ENCODE data around the gene CYB5D1. TPM values are rescaled to one million over a fixed set of nuclear protein-coding genes. Genes with fewer than 3 reads are reported as not detected.

Gene CYB5D1
- total and polyA plus RNA-seq, 2 of the 8 experiments (the other 6 are each of a cell fraction or from before 2014, with no cell fraction given) = 11.0 to 18.0 TPM

GRCh38 chr17:7816926-7817642, 40.7 kb upstream of the CYB5D1 start:
- H4K91ac ChIP-seq (replicated peaks; ENCODE audit: insufficient read length, low read length) = no peak overlapping the region
- H4K8ac ChIP-seq (ENCODE audit: extremely low read depth, insufficient read depth, low read length) = no peak overlapping the region
- H3K23ac ChIP-seq (ENCODE audit: insufficient read length) = no peak overlapping the region
- POLR2A ChIA-PET (ENCODE audit: partially characterized antibody) = interaction anchor here (1.3 kb wide), 1 partner anchor 53 kb away, joined by 3 read pairs; no protein-coding TSS in a partner anchor
- no peak overlapping the region for H2AFZ ChIP-seq (ENCODE audit: low read length)
- no peaks in the 10 kb centered on the region for H3K36me3 ChIP-seq (ENCODE audit: control insufficient read depth in 2 of 4, insufficient read depth in 4 of 4, low read length in 3 of 4)
- CTCF ChIA-PET (ENCODE audit: partially characterized antibody) = interaction anchor here (0.7 to 2.2 kb wide), 11 partner anchors 8 to 224 kb away, joined by 3 to 9 read pairs (median 4); no protein-coding TSS in a partner anchor
- H3K27ac ChIP-seq (ENCODE audit: low read depth, low read length) = no peak overlapping the region
- no peaks in the 10 kb centered on the region for H3K79me1 ChIP-seq (ENCODE audit: low read depth, low read length)
- H3K4ac ChIP-seq (replicated peaks; ENCODE audit: insufficient read length, low read depth, low read length) = no peak overlapping the region
- H3K9me3 ChIP-seq (ENCODE audit: insufficient read depth in 2 of 2, low read depth in 1 of 2, low read length in 1 of 2) = no peaks in the 10 kb centered on the region
- no peak overlapping the region for H3K14ac ChIP-seq (ENCODE audit: insufficient read length)
- FAIRE-seq = no peak
- H2BK15ac ChIP-seq (ENCODE audit: low read length) = no peak overlapping the region
- no peak overlapping the region for H2BK120ac ChIP-seq (replicated peaks; ENCODE audit: low read depth, low read length)
- H3K79me2 ChIP-seq (ENCODE audit: control insufficient read depth in 1 of 2, insufficient read depth in 2 of 2, low read length in 2 of 2) = no peaks in the 10 kb centered on the region
- no peak overlapping the region for H2BK5ac ChIP-seq (ENCODE audit: low read depth, low read length)
- no peak overlapping the region for H3K9ac ChIP-seq (replicated peaks in 1 of 4; ENCODE audit: extremely low read depth in 1 of 4, low read depth in 3 of 4, low read length in 3 of 4)
- no peak overlapping the region for H2AK5ac ChIP-seq (ENCODE audit: low read depth, low read length)
- H3K4me1 ChIP-seq (replicated peaks in 1 of 4; ENCODE audit: control insufficient read depth in 3 of 4, insufficient read depth in 4 of 4, low read length in 3 of 4) = no peaks in the 10 kb centered on the region; a peak in 1 of 7 replicates
- no peak overlapping the region for H3K4me3 ChIP-seq (ENCODE audit: extremely low read depth in 1 of 4, insufficient read depth in 2 of 4, low read depth in 3 of 4, low read length in 4 of 4)
- no peak for DNase-seq (ENCODE audit: low read depth in 1 of 2, low spot score in 2 of 2)
- no peak overlapping the region for H3K18ac ChIP-seq (ENCODE audit: extremely low read depth, low read length)
- no peak overlapping the region for H4K5ac ChIP-seq (ENCODE audit: insufficient read length, low read depth, low read length)
- H2BK12ac ChIP-seq (ENCODE audit: low read depth, low read length) = no peak overlapping the region
- no peaks in the 10 kb centered on the region for H3K23me2 ChIP-seq (ENCODE audit: low read depth, low read length)
- 89% methylated on average over 8 of the region's 10 CpGs; no CpG with 5 or more reads in 1 of the 2 experiments for WGBS, 2 experiments (ENCODE audit: extremely low coverage in 1 of 2, insufficient coverage in 1 of 2, insufficient read length in 1 of 2, insufficient replicate concordance in 2 of 2, low coverage in 1 of 2, low lambda C conversion rate in 2 of 2, missing lambda C conversion rate in 1 of 2)
- no peaks in the 10 kb centered on the region for H4K20me1 ChIP-seq (replicated peaks in 1 of 2; ENCODE audit: control insufficient read depth in 1 of 2, insufficient read depth in 2 of 2, low read length in 2 of 2)
- H3K4me2 ChIP-seq (ENCODE audit: insufficient read depth in 1 of 2, low read depth in 2 of 2, low read length in 2 of 2) = no peak overlapping the region
- no peaks in the 10 kb centered on the region; a peak in 1 of 7 replicates for H3K27me3 ChIP-seq (replicated peaks in 1 of 4; ENCODE audit: control insufficient read depth in 3 of 4, extremely low read depth in 1 of 4, insufficient read depth in 3 of 4, low read length in 3 of 4)
- no peak overlapping the region for H2BK20ac ChIP-seq (ENCODE audit: low read length)
- H3K56ac ChIP-seq (replicated peaks; ENCODE audit: insufficient read length, low read depth, low read length) = no peak overlapping the region
- TF ChIP-seq SP2 (IDR thresholded peaks at IDR 0.05; ENCODE audit: low read length) (no peak), SP1 (IDR thresholded peaks at IDR 0.05; ENCODE audit: low read depth, low read length) (no peak), CEBPB (IDR thresholded peaks at IDR 0.05; ENCODE audit: low read depth, low read length) (no peak), ATF3 (IDR thresholded peaks at IDR 0.05; ENCODE audit: insufficient read depth, low read depth, low read length) (no peak), FOSL1 (IDR thresholded peaks at IDR 0.05; ENCODE audit: insufficient read depth, low read depth, low read length) (no peak), KDM4A (IDR thresholded peaks at IDR 0.05; ENCODE audit: low read depth, low read length, severe bottlenecking) (no peak), ATF2 (IDR thresholded peaks at IDR 0.05; ENCODE audit: low read length) (no peak), ASH2L (IDR thresholded peaks at IDR 0.05; ENCODE audit: low read length) (no peak), SUZ12 (IDR thresholded peaks at IDR 0.05; ENCODE audit: low read length) (no peak), TEAD4 (IDR thresholded peaks at IDR 0.05; ENCODE audit: low read depth, low read length) (no peak)

Data from H1 (cell line).